ENCODE measurements around the gene S100A14.

DNA sequence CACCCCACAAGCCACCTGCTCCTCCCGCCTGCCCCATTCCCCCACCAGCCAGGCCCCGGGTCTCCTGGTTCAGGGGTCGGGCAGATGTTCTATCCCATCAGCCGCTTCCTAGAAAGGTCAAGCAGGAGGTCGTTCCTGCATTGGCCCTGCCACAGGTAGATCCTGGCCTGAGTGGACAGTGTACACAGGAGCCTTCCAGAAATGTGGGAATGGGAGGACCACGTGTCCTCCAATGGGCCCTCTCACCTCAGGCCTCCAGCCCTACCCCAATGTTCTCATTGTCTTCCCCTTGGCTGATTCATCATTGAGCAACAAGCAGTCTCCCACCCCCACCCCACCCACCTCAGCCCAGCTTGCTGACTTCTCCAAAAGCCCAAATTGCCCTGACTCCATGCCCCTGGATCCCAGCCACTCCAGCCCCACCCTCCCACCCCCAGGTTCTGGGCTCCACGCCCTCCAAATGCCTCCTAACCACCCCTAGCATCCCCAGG, 5.3 kb downstream of the S100A14 start:
- TF ChIP-seq, protein P1, sequence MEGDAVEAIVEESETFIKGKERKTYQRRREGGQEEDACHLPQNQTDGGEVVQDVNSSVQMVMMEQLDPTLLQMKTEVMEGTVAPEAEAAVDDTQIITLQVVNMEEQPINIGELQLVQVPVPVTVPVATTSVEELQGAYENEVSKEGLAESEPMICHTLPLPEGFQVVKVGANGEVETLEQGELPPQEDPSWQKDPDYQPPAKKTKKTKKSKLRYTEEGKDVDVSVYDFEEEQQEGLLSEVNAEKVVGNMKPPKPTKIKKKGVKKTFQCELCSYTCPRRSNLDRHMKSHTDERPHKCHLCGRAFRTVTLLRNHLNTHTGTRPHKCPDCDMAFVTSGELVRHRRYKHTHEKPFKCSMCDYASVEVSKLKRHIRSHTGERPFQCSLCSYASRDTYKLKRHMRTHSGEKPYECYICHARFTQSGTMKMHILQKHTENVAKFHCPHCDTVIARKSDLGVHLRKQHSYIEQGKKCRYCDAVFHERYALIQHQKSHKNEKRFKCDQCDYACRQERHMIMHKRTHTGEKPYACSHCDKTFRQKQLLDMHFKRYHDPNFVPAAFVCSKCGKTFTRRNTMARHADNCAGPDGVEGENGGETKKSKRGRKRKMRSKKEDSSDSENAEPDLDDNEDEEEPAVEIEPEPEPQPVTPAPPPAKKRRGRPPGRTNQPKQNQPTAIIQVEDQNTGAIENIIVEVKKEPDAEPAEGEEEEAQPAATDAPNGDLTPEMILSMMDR (IDR thresholded peaks at IDR 0.05), result no peak
- no peak for TF ChIP-seq ZFX (IDR thresholded peaks at IDR 0.05; ENCODE audit: borderline replicate concordance)

Measured in 22Rv1 (cell line).